22Rv1 (cell line): Measurements from ENCODE around the gene SRSF4.

Experiments used
- CTCF ChIP-seq: fragments of 450-650 bp; IDR thresholded peaks from 2 replicates; pipeline ENCODE4 v1.5.1; 2017; ENCODE audit warnings: mild to moderate bottlenecking
- ZFX ChIP-seq: fragments of 450-650 bp; IDR thresholded peaks from 2 replicates; pipeline ENCODE4 v1.6.1; 2017; ENCODE audit warnings: antibody characterized with exemption, borderline replicate concordance

DNA sequence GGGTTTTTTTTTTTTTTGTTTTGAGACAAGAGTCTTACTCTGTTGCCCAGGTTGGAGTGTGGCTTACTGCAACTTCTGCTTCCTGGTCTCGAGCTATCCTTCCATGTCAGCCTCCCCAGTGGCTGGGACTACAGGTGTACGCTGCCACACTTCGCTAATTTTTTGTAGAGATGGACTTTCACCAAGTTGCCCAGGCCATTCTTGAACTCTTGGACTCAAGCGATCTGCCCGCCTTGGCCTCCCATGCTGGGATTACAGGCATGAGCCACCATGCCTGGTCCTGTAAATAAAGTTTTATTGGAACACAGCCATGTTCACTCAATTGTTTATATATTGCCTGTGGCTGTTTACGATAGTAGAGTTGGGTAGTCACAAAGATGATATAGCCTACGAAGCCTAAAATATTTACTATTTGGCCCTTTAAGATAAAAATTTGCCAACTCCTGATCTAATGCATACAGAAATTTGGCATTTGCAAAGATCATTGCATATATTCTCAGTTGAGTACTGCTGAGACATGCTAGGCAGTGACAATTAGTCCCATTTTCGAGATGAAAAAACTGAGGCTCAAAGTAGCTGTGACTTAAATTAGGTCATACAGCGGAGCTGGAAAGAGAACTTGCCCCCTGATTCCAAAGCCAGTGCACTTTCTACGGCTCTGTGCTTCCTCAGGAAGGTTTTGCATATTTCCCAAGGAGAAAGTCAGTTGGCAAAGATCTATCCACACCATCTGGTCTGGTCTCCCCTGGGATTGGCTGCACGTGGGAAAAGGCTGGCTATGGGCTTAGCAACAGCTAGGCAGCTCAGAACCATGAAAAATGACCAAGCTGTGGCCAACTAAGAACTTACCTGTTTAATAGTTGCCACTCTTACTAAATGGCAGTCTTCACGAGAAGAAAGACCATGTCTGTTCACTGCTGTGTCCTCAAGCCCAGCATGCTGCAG lies 29.7 kb upstream of the SRSF4 start:
- TF ChIP-seq CTCF (no peak), ZFX (no peak)
